ENCODE measurements around the gene RNF34. TPM values are rescaled to one million over a fixed set of nuclear protein-coding genes. Genes with fewer than 3 reads are reported as not detected.

Gene RNF34
- total and polyA plus RNA-seq, 2 of the 13 experiments (the other 11 are each of a cell fraction or from before 2014, with no cell fraction given), result 36.8 to 53.2 TPM

DNA sequence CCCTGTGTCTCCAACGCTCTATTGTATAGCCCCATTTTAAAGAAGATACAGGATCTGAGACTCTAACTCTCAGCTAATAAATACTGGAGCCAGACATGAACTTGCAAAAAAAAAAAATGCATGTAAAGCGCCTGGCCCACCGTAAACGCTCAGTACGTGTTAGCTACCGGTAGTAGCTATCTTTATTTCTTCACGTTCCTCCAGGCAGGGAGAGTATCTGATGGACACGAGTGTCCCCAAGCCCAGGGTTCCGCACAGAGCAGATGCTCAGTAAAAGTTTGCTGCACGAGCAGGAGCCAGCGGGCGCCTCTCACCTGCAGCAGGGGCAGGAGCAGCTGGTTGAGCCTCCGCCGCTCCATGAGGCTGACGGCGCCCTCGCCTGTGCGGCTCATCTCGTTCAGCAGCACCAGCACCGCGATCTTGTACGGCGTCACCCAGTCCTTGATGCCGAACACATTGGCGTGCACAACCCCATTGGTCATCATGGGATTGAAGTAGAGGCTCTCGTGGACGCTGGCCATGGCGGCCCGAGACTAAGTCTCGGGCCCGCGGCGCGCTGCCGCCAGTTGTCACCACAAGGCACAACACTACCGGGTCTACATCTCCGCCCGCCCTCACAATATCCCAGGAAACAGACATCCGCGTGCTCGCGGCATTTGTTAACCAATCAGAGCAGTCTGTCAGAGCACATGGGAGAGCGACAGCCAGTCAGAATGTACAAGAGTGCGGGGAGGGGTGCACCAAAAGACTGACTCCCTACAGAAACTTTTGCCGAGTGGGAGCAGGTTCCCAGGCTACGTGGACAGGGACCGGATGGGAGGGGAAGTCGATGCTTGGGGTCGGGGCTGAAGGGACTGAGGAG, 47.9 kb upstream of the RNF34 start, which contains the start of gene ANAPC5 (continued):
- TF ChIP-seq, protein P1, sequence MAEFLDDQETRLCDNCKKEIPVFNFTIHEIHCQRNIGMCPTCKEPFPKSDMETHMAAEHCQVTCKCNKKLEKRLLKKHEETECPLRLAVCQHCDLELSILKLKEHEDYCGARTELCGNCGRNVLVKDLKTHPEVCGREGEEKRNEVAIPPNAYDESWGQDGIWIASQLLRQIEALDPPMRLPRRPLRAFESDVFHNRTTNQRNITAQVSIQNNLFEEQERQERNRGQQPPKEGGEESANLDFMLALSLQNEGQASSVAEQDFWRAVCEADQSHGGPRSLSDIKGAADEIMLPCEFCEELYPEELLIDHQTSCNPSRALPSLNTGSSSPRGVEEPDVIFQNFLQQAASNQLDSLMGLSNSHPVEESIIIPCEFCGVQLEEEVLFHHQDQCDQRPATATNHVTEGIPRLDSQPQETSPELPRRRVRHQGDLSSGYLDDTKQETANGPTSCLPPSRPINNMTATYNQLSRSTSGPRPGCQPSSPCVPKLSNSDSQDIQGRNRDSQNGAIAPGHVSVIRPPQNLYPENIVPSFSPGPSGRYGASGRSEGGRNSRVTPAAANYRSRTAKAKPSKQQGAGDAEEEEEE (CRISPR knock-in tag; IDR thresholded peaks at IDR 0.05; ENCODE audit: borderline replicate concordance), result no peak
- peak; percentile 80; the same call in 1 of the 2 replicates for TF ChIP-seq ZNF274 (CRISPR knock-in tag; IDR thresholded peaks at IDR 0.05)
- TF ChIP-seq, protein P2, sequence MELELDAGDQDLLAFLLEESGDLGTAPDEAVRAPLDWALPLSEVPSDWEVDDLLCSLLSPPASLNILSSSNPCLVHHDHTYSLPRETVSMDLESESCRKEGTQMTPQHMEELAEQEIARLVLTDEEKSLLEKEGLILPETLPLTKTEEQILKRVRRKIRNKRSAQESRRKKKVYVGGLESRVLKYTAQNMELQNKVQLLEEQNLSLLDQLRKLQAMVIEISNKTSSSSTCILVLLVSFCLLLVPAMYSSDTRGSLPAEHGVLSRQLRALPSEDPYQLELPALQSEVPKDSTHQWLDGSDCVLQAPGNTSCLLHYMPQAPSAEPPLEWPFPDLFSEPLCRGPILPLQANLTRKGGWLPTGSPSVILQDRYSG (CRISPR knock-in tag; IDR thresholded peaks at IDR 0.05), result no peak
- no peak for TF ChIP-seq HOXA9 (CRISPR knock-in tag; IDR thresholded peaks at IDR 0.05; ENCODE audit: borderline replicate concordance)
- peak; percentile 62; the same call in 1 of the 2 replicates for TF ChIP-seq WIZ (CRISPR knock-in tag; IDR thresholded peaks at IDR 0.05)
- TF ChIP-seq, protein P3, sequence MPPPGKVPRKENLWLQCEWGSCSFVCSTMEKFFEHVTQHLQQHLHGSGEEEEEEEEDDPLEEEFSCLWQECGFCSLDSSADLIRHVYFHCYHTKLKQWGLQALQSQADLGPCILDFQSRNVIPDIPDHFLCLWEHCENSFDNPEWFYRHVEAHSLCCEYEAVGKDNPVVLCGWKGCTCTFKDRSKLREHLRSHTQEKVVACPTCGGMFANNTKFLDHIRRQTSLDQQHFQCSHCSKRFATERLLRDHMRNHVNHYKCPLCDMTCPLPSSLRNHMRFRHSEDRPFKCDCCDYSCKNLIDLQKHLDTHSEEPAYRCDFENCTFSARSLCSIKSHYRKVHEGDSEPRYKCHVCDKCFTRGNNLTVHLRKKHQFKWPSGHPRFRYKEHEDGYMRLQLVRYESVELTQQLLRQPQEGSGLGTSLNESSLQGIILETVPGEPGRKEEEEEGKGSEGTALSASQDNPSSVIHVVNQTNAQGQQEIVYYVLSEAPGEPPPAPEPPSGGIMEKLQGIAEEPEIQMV (CRISPR knock-in tag; IDR thresholded peaks at IDR 0.05; ENCODE audit: low read depth), result peak; percentile 78; the same call in 1 of the 2 replicates
- TF ChIP-seq CC2D1A (CRISPR knock-in tag; IDR thresholded peaks at IDR 0.05), result no peak
- TF ChIP-seq MXD4 (CRISPR knock-in tag; IDR thresholded peaks at IDR 0.05), result peak; percentile 83
- peak; percentile 95 for TF ChIP-seq CREM (IDR thresholded peaks at IDR 0.05)
- TF ChIP-seq CREM (CRISPR knock-in tag; IDR thresholded peaks at IDR 0.05), result peak; percentile 55
- no peak for TF ChIP-seq RARG (CRISPR knock-in tag; IDR thresholded peaks at IDR 0.05; ENCODE audit: low read depth)
- TF ChIP-seq FOXK1 (CRISPR knock-in tag; IDR thresholded peaks at IDR 0.05; ENCODE audit: borderline replicate concordance, low read depth), result peak; percentile 96; the same call in 1 of the 2 replicates
- no peak for TF ChIP-seq EZH2 (conservative IDR thresholded peaks at IDR 0.05; ENCODE audit: low read depth, low read length)
- no peak for TF ChIP-seq FOXA1 (IDR thresholded peaks at IDR 0.05)
- no peak for TF ChIP-seq FOXA1 (CRISPR knock-in tag; IDR thresholded peaks at IDR 0.05)
- TF ChIP-seq REL (CRISPR knock-in tag; conservative IDR thresholded peaks at IDR 0.05), result 0 out of 2 replicates have a peak, but pooled peaks have one; percentile 39
- peak; percentile 82 for TF ChIP-seq ZNF598 (CRISPR knock-in tag; IDR thresholded peaks at IDR 0.05; ENCODE audit: borderline replicate concordance)
- no peak for TF ChIP-seq MATR3 (CRISPR knock-in tag; IDR thresholded peaks at IDR 0.05)
- TF ChIP-seq, protein P4, sequence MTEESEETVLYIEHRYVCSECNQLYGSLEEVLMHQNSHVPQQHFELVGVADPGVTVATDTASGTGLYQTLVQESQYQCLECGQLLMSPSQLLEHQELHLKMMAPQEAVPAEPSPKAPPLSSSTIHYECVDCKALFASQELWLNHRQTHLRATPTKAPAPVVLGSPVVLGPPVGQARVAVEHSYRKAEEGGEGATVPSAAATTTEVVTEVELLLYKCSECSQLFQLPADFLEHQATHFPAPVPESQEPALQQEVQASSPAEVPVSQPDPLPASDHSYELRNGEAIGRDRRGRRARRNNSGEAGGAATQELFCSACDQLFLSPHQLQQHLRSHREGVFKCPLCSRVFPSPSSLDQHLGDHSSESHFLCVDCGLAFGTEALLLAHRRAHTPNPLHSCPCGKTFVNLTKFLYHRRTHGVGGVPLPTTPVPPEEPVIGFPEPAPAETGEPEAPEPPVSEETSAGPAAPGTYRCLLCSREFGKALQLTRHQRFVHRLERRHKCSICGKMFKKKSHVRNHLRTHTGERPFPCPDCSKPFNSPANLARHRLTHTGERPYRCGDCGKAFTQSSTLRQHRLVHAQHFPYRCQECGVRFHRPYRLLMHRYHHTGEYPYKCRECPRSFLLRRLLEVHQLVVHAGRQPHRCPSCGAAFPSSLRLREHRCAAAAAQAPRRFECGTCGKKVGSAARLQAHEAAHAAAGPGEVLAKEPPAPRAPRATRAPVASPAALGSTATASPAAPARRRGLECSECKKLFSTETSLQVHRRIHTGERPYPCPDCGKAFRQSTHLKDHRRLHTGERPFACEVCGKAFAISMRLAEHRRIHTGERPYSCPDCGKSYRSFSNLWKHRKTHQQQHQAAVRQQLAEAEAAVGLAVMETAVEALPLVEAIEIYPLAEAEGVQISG (CRISPR knock-in tag; IDR thresholded peaks at IDR 0.05), result peak; percentile 87
- TF ChIP-seq, protein P5, sequence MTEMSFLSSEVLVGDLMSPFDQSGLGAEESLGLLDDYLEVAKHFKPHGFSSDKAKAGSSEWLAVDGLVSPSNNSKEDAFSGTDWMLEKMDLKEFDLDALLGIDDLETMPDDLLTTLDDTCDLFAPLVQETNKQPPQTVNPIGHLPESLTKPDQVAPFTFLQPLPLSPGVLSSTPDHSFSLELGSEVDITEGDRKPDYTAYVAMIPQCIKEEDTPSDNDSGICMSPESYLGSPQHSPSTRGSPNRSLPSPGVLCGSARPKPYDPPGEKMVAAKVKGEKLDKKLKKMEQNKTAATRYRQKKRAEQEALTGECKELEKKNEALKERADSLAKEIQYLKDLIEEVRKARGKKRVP (CRISPR knock-in tag; IDR thresholded peaks at IDR 0.05), result peak in 1 of 2 experiments; percentile 53; a peak in 1 of 4 replicates
- TF ChIP-seq ZNF232 (CRISPR knock-in tag; IDR thresholded peaks at IDR 0.05; ENCODE audit: borderline replicate concordance), result no peak
- TF ChIP-seq ZMYM4 (CRISPR knock-in tag; IDR thresholded peaks at IDR 0.05), result peak; percentile 90
